Effector memory CD4-positive, alpha-beta T cell (primary cell): Measurements from ENCODE around the gene MMP25.
"Not testable (repeated sequence)": the region's sequence is repeated elsewhere in the genome, so short reads cannot be mapped to it uniquely, and the experiment has no call there.

ENCODE experiments used
- DNase-seq, 3 donors: peaks; one replicate each; pipeline ENCODE4 v3.0.0-alpha.2; 2020
- H3K27ac ChIP-seq: 2 replicates; pipeline ENCODE4 v1.7.0; 2013; ENCODE audit warnings: mild to moderate bottlenecking, low read length, moderate library complexity; ENCODE audit not compliant: insufficient read depth, poor library complexity, severe bottlenecking
- H3K27me3 ChIP-seq: replicated peaks from 2 replicates; pipeline ENCODE4 v1.7.0; 2013; ENCODE audit warnings: mild to moderate bottlenecking, low read length; ENCODE audit not compliant: insufficient read depth, control insufficient read depth, poor library complexity, severe bottlenecking
- H3K36me3 ChIP-seq: 2 replicates; pipeline ENCODE4 v1.7.0; 2013; ENCODE audit warnings: mild to moderate bottlenecking, low read length, moderate library complexity; ENCODE audit not compliant: control insufficient read depth, insufficient read depth
- H3K4me1 ChIP-seq: 2 replicates; pipeline ENCODE4 v1.7.0; 2013; ENCODE audit warnings: low read length, mild to moderate bottlenecking; ENCODE audit not compliant: control insufficient read depth, insufficient read depth, poor library complexity, severe bottlenecking
- H3K4me3 ChIP-seq: 2 replicates; pipeline ENCODE4 v1.7.0; 2013; ENCODE audit warnings: low read length, low read depth, mild to moderate bottlenecking; ENCODE audit not compliant: insufficient read depth, poor library complexity, severe bottlenecking
- H3K9me3 ChIP-seq: 2 replicates; pipeline ENCODE4 v1.7.0; 2013; ENCODE audit warnings: mild to moderate bottlenecking, low read length, moderate library complexity; ENCODE audit not compliant: control insufficient read depth

The MMP25 gene

GRCh38 chr16:3054965-3055733 is 8.8 kb downstream of the MMP25 start:
- no peaks in the 10 kb centered on the region for H3K36me3 ChIP-seq
- no peak overlapping the region for H3K4me3 ChIP-seq
- no peaks in the 10 kb centered on the region for H3K27me3 ChIP-seq
- DNase-seq, result no peak
- H3K4me1 ChIP-seq, result peaks cover 40% of the 10 kb centered on the region
- no peaks in the 10 kb centered on the region for H3K9me3 ChIP-seq
- peak overlapping the region; percentile 21 for H3K27ac ChIP-seq

- Histone ChIP-seq H3K27ac (peak overlapping the region; percentile 21), H3K4me1 (peaks cover 41% of the 10 kb centered on the region)
- not testable (repeated sequence) for H3K9me3 ChIP-seq, H3K27me3 ChIP-seq, H3K36me3 ChIP-seq, H3K4me3 ChIP-seq, DNase-seq
These were observed 9.4 kb downstream of the MMP25 start for GRCh38 chr16:3055734-3056115.

- no peak for DNase-seq
- H3K9me3 ChIP-seq, result no peaks in the 10 kb centered on the region
- H3K27ac ChIP-seq, result peak overlapping the region; percentile 11
- peaks cover 41% of the 10 kb centered on the region for H3K4me1 ChIP-seq
- H3K36me3 ChIP-seq, result no peaks in the 10 kb centered on the region
- no peaks in the 10 kb centered on the region for H3K27me3 ChIP-seq
- H3K4me3 ChIP-seq, result no peak overlapping the region
These were observed 10.2 kb downstream of the MMP25 start for GRCh38 chr16:3056336-3057180.

- Histone ChIP-seq H3K4me3 (peak overlapping the region; percentile 94), H3K27ac (peak overlapping the region; percentile 88), H3K4me1 (peaks cover 41% of the 10 kb centered on the region), H3K9me3 (no peaks in the 10 kb centered on the region), H3K27me3 (no peaks in the 10 kb centered on the region), H3K36me3 (no peaks in the 10 kb centered on the region)
- no peak for DNase-seq
These were observed 11.1 kb downstream of the MMP25 start for GRCh38 chr16:3057181-3058138.

- no peaks in the 10 kb centered on the region for H3K27me3 ChIP-seq
- DNase-seq, result peak in 1 of 3 donors; percentile 32
- H3K36me3 ChIP-seq, result no peaks in the 10 kb centered on the region
- H3K9me3 ChIP-seq, result no peaks in the 10 kb centered on the region
- peak overlapping the region; percentile 88 for H3K27ac ChIP-seq
- H3K4me3 ChIP-seq, result peak overlapping the region; percentile 94
- H3K4me1 ChIP-seq, result peaks cover 41% of the 10 kb centered on the region
These were observed 12.0 kb downstream of the MMP25 start for GRCh38 chr16:3058139-3059030.

- H3K4me3 ChIP-seq, result peak overlapping the region; percentile 94
- H3K4me1 ChIP-seq, result peaks cover 41% of the 10 kb centered on the region
- DNase-seq, result peak; percentile 75 to 82 (median 76)
- H3K27ac ChIP-seq, result peak overlapping the region; percentile 88
- no peaks in the 10 kb centered on the region for H3K36me3 ChIP-seq
- no peaks in the 10 kb centered on the region for H3K9me3 ChIP-seq
- no peaks in the 10 kb centered on the region for H3K27me3 ChIP-seq
These were observed 12.8 kb downstream of the MMP25 start for GRCh38 chr16:3059041-3059722.

- Histone ChIP-seq H3K27me3 (no peaks in the 10 kb centered on the region), H3K9me3 (no peaks in the 10 kb centered on the region), H3K4me1 (peaks cover 43% of the 10 kb centered on the region), H3K27ac (peak overlapping the region; percentile 88), H3K36me3 (no peaks in the 10 kb centered on the region), H3K4me3 (peak overlapping the region; percentile 94)
- no peak for DNase-seq
These were observed 13.4 kb downstream of the MMP25 start for GRCh38 chr16:3059723-3060242.

- Histone ChIP-seq H3K36me3 (no peaks in the 10 kb centered on the region), H3K4me3 (no peak overlapping the region)
These were observed 14.2 kb downstream of the MMP25 start for GRCh38 chr16:3060339-3061127.

More at GRCh38 chr16:3060339-3061127, 14.2 kb downstream of the MMP25 start:
- Histone ChIP-seq H3K27ac (no peak overlapping the region), H3K4me1 (peaks cover 37% of the 10 kb centered on the region), H3K9me3 (no peaks in the 10 kb centered on the region), H3K27me3 (no peaks in the 10 kb centered on the region)
- DNase-seq, result no peak
